HL-60 (cell line): ENCODE results near the gene PUS1.

Source experiments
- DNase-seq, 2 experiments: peaks; one replicate each; pipeline ENCODE4 v3.0.0-alpha.2; 2010 to 2020; ENCODE audit warnings: low read depth in 1 of 2, low spot score in 1 of 2
- H3K27ac ChIP-seq: fragments of 250-450 bp; sonication (Bioruptor Pico); replicated peaks from 2 replicates; pipeline ENCODE4 v1.5.1; 2020; ENCODE audit warnings: mild to moderate bottlenecking, moderate library complexity
- H3K27me3 ChIP-seq: fragments of 250-450 bp; sonication (Bioruptor Pico); 2 replicates; pipeline ENCODE4 v1.5.1; 2021; ENCODE audit warnings: mild to moderate bottlenecking, moderate library complexity; ENCODE audit not compliant: insufficient read depth, poor library complexity, severe bottlenecking
- H3K4me3 ChIP-seq: replicated peaks from 2 replicates; pipeline ENCODE4 v1.5.1; 2011; ENCODE audit warnings: mild to moderate bottlenecking, control low read depth, low read length; ENCODE audit not compliant: insufficient read depth
- GABPA ChIP-seq: IDR thresholded peaks from 2 replicates; pipeline ENCODE4 v1.6.1; 2012; ENCODE audit warnings: low read depth
- POLR2AphosphoS5 ChIP-seq: IDR thresholded peaks from 2 replicates; pipeline ENCODE4 v1.6.1; 2012; ENCODE audit warnings: low read depth
- SPI1 ChIP-seq: IDR thresholded peaks from 2 replicates; pipeline ENCODE4 v1.6.1; 2012; ENCODE audit warnings: low read depth, mild to moderate bottlenecking, borderline replicate concordance
- TF ChIP-seq, protein P1 (sequence below): IDR thresholded peaks from one replicate; pipeline ENCODE4 v1.5.1; 2011; ENCODE audit warnings: low read length, control low read depth, inconsistent platforms; ENCODE audit not compliant: insufficient read depth
- TF ChIP-seq, protein P2 (sequence below): IDR thresholded peaks from 2 replicates; pipeline ENCODE4 v1.6.1; 2012; ENCODE audit warnings: low read depth; ENCODE audit not compliant: insufficient replicate concordance

Gene PUS1

DNA sequence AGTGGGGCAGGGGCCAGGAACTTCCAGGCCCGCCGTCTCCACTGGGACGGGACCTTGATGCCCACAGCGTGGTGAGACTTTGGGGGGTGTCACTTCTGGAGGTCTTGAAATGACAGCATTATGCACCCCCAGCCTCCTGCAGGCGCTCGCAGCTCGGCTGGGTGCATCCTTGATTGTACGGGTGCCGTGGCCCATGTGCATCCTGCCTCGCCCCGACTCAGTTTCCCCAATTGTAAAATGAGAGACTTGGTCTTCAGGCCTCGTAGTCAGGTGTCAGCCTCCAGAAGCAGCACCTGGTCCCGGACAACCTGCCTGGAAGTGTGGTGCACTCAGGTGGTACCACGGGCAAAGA, 8.9 kb upstream of the PUS1 start:
- no peak overlapping the region for H3K27ac ChIP-seq
- DNase-seq = no peak
- TF ChIP-seq GABPA (no peak), POLR2AphosphoS5 (no peak), SPI1 (no peak)
- TF ChIP-seq, protein P1, sequence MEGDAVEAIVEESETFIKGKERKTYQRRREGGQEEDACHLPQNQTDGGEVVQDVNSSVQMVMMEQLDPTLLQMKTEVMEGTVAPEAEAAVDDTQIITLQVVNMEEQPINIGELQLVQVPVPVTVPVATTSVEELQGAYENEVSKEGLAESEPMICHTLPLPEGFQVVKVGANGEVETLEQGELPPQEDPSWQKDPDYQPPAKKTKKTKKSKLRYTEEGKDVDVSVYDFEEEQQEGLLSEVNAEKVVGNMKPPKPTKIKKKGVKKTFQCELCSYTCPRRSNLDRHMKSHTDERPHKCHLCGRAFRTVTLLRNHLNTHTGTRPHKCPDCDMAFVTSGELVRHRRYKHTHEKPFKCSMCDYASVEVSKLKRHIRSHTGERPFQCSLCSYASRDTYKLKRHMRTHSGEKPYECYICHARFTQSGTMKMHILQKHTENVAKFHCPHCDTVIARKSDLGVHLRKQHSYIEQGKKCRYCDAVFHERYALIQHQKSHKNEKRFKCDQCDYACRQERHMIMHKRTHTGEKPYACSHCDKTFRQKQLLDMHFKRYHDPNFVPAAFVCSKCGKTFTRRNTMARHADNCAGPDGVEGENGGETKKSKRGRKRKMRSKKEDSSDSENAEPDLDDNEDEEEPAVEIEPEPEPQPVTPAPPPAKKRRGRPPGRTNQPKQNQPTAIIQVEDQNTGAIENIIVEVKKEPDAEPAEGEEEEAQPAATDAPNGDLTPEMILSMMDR = no peak
- TF ChIP-seq, protein P2, sequence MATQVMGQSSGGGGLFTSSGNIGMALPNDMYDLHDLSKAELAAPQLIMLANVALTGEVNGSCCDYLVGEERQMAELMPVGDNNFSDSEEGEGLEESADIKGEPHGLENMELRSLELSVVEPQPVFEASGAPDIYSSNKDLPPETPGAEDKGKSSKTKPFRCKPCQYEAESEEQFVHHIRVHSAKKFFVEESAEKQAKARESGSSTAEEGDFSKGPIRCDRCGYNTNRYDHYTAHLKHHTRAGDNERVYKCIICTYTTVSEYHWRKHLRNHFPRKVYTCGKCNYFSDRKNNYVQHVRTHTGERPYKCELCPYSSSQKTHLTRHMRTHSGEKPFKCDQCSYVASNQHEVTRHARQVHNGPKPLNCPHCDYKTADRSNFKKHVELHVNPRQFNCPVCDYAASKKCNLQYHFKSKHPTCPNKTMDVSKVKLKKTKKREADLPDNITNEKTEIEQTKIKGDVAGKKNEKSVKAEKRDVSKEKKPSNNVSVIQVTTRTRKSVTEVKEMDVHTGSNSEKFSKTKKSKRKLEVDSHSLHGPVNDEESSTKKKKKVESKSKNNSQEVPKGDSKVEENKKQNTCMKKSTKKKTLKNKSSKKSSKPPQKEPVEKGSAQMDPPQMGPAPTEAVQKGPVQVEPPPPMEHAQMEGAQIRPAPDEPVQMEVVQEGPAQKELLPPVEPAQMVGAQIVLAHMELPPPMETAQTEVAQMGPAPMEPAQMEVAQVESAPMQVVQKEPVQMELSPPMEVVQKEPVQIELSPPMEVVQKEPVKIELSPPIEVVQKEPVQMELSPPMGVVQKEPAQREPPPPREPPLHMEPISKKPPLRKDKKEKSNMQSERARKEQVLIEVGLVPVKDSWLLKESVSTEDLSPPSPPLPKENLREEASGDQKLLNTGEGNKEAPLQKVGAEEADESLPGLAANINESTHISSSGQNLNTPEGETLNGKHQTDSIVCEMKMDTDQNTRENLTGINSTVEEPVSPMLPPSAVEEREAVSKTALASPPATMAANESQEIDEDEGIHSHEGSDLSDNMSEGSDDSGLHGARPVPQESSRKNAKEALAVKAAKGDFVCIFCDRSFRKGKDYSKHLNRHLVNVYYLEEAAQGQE = no peak
- H3K4me3 ChIP-seq = no peak overlapping the region
- no peaks in the 10 kb centered on the region for H3K27me3 ChIP-seq

DNA sequence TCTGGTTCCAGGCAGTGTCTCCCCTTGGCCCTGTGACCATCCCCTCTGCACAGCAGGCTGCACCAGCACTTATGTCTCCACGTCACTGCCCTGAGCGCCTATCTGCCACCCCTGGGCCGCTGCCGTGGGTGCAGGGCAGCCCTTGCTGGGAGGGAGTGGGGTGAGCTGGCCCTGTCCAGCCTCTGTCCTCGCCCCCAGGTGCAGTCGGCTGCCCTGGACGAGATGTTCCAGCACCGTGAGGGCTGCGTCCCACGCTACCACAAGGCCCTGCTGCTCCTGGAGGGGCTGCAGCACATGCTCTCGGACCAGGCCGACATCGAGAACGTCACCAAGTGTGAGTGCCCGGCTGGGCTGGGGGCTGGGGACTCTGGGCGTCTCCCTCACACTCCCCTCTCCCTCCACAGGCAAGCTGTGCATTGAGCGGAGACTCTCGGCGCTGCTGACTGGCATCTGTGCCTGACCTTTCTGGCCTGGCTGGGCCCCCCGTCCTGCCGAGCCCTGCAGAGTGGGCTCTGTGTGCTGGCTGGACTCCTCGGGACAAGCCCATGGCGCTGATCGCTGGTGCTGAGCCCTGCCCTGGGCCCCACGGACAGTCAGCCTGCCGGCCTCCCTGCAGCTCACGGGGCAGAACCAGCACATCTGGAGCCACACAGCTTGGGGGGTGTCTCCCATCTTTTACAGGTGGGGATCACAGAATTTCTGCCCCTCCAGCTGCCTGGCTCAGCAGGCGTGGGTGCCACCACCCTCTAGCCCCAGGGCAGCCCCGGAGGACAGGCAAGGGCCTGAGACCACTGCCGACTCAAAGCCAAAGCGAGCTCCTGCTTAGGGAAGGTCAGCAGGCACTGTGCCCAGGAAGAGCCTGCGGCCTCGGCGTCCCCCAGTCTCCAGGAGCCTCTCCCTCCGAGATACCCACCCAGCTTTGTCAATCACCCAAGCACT, 7.9 kb upstream of the PUS1 start:
- H3K4me3 ChIP-seq = no peak overlapping the region
- no peak for TF ChIP-seq GABPA
- TF ChIP-seq POLR2AphosphoS5 = no peak
- TF ChIP-seq SPI1 = no peak
- TF ChIP-seq, protein P2 = no peak
- TF ChIP-seq, protein P1 = no peak
- no peak overlapping the region for H3K27ac ChIP-seq
- no peak for DNase-seq
- no peaks in the 10 kb centered on the region for H3K27me3 ChIP-seq

DNA sequence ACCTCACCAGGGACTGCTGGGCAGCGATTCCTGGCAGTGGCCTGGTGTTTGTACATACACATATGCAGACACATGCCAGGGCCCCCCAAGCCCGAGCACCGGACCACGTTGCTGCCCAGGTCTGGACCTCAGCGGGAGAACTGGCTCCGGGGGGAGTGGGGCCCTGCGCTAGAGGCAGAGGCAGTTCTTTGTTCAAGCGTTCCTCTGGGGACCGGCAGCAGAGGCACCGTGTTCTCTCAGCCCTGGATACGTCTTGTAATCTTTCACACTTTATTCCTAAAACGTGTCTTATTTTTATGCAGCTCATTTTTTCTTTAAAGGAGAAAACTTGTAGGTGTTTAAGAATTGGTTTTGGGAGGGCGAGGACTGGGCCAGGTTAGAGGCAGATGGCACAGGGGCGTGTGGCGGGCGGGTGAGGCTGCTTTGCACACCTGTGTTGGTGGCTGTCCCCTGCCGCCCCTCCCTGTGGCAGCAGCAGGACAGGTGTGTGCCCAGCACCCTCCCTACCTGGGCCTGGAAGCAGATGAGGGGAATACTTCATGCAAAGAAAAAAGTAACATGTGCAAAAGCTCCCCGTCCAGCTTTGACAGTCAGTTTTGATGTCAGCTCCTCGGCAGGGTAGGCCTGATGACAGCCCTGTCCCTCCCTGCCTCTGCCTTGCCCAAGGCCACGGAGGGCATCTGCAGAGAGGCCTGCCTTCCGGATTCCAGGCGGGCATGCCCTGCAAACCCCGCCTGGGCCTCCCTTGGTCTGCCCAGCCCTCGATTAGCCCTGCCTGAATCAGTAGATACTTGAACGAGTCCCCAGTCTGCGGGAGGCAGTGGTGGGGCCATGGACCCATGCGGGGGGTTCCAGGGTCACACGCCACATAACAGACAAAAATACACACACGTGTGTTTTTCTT, 7.0 kb upstream of the PUS1 start:
- no peak for TF ChIP-seq SPI1
- TF ChIP-seq POLR2AphosphoS5 = no peak
- TF ChIP-seq, protein P1 = no peak
- TF ChIP-seq, protein P2 = no peak
- TF ChIP-seq GABPA = no peak
- Histone ChIP-seq H3K27me3 (no peaks in the 10 kb centered on the region), H3K27ac (no peak overlapping the region), H3K4me3 (no peak overlapping the region)
- DNase-seq = no peak
